HCT116 (cell line): ENCODE results near the gene PPP1R13L.

Experiments used
- EZH2 ChIP-seq: fragments of 200-600 bp; sonication (generic); IDR thresholded peaks from 2 replicates; pipeline ENCODE4 v1.6.1; 2017; ENCODE audit warnings: antibody characterized with exemption, mixed run types
- EZH2phosphoT487 ChIP-seq: fragments of 200-600 bp; IDR thresholded peaks from 2 replicates; pipeline ENCODE4 v1.6.1; 2018; ENCODE audit warnings: antibody characterized with exemption, borderline replicate concordance
- POLR2A ChIP-seq: IDR thresholded peaks from 2 replicates; pipeline ENCODE4 v1.7.0; 2011; ENCODE audit warnings: borderline replicate concordance; ENCODE audit not compliant: insufficient read depth, insufficient read length; ENCODE audit errors: extremely low read depth
- POLR2AphosphoS5 ChIP-seq: IDR thresholded peaks from 2 replicates; pipeline ENCODE4 v1.6.1; 2011; ENCODE audit warnings: mild to moderate bottlenecking, low read depth, low read length, moderate library complexity
- RAD21 ChIP-seq: IDR thresholded peaks from 2 replicates; pipeline ENCODE4 v1.6.1; 2012; ENCODE audit warnings: low read depth, mild to moderate bottlenecking
- YY1 ChIP-seq: IDR thresholded peaks from 2 replicates; pipeline ENCODE4 v1.6.1; 2011; ENCODE audit warnings: low read length, low read depth, moderate library complexity, mild to moderate bottlenecking; ENCODE audit not compliant: insufficient replicate concordance; ENCODE audit errors: extremely low read depth
- TF ChIP-seq, protein P1 (sequence below), 3 experiments: fragments of 200-600 bp in 1 of 3; sonication (generic) in 1 of 3; IDR thresholded peaks in 2 of 3; conservative IDR thresholded peaks in 1 of 3; 2 replicates each; pipeline ENCODE4 v1.5.1; 2012 to 2017; ENCODE audit warnings: low read depth in 2 of 3, low read length in 2 of 3, antibody characterized with exemption in 1 of 3, borderline replicate concordance in 1 of 3, control low read depth in 1 of 3, mild to moderate bottlenecking in 1 of 3, mixed read lengths in 1 of 3, mixed run types in 1 of 3, moderate library complexity in 1 of 3; ENCODE audit not compliant: insufficient read depth in 1 of 3
- TF ChIP-seq, protein P2 (sequence below): IDR thresholded peaks from 2 replicates; pipeline ENCODE4 v1.6.1; 2012
- TF ChIP-seq, protein P3 (sequence below): IDR thresholded peaks from 2 replicates; pipeline ENCODE4 v1.6.1; 2012

DNA sequence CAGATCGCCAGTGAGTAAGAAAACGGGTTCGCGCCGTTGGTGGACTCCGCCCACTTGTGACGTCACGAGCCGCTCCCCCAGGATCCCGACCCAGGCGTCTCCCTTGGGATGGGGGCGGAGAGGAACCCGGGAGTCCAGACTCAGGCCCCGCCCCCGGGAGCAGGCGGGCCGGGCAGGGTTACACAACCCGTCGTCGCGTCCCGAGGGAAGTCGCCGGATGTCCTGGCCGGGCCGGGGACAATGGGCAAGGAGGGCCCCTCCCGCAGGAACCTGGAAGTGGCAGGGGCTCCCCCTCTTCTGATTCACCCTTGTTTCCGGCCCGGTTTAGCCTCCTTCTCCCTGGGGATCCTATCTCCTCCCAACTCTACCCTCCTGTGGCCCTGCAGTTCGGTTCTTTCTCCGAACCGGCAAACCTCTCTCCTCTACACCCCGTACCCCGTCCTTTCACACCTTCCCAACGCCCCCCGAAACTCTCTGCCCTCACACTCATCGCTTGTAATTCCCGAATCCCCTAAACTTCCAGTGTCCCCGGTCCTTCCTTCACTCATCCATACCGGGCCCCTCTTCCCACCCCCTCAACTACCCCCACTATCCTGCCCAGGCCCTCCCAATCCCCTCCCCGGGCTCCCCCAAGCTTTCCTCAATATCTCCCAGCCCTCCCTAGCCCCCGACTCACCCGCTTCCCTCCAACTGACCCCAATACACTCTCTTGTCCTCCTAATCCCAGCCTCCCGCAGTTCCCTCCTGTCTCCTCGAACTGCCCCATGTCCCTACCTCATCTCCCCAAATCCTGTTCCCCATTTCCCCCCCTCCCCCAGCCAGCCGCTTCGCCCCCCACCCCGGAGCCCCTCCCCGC, 38.8 kb upstream of the PPP1R13L start:
- no peak for TF ChIP-seq EZH2
- TF ChIP-seq, protein P1, sequence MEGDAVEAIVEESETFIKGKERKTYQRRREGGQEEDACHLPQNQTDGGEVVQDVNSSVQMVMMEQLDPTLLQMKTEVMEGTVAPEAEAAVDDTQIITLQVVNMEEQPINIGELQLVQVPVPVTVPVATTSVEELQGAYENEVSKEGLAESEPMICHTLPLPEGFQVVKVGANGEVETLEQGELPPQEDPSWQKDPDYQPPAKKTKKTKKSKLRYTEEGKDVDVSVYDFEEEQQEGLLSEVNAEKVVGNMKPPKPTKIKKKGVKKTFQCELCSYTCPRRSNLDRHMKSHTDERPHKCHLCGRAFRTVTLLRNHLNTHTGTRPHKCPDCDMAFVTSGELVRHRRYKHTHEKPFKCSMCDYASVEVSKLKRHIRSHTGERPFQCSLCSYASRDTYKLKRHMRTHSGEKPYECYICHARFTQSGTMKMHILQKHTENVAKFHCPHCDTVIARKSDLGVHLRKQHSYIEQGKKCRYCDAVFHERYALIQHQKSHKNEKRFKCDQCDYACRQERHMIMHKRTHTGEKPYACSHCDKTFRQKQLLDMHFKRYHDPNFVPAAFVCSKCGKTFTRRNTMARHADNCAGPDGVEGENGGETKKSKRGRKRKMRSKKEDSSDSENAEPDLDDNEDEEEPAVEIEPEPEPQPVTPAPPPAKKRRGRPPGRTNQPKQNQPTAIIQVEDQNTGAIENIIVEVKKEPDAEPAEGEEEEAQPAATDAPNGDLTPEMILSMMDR (IDR thresholded peaks at IDR 0.05 in 2 of 3, conservative IDR thresholded peaks at IDR 0.05 in 1 of 3; ENCODE audit: borderline replicate concordance in 1 of 3, insufficient read depth in 1 of 3, low read depth in 2 of 3, low read length in 2 of 3): no peak
- TF ChIP-seq YY1: no peak
- TF ChIP-seq, protein P2, sequence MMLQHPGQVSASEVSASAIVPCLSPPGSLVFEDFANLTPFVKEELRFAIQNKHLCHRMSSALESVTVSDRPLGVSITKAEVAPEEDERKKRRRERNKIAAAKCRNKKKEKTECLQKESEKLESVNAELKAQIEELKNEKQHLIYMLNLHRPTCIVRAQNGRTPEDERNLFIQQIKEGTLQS: no peak
- no peak for TF ChIP-seq RAD21
- peak; percentile 51 for TF ChIP-seq POLR2A
- peak; percentile 79 for TF ChIP-seq POLR2AphosphoS5
- TF ChIP-seq, protein P3, sequence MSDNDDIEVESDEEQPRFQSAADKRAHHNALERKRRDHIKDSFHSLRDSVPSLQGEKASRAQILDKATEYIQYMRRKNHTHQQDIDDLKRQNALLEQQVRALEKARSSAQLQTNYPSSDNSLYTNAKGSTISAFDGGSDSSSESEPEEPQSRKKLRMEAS: no peak
- no peak for TF ChIP-seq EZH2phosphoT487
